HG03571 (cell line): ENCODE data around the gene C4BPB.
A peak's percentile ranks its signal among the peaks of the same experiment; 100 is the strongest.

Experiments
- ATAC-seq: cut with Tn5 transposase; IDR thresholded peaks from one replicate; pipeline ENCODE4 v1.9.1; 2021; ENCODE audit not compliant: unreplicated experiment

The C4BPB gene

GRCh38 chr1:207084232-207084631 lies 4.4 kb upstream of the C4BPB start:
- ATAC-seq, result no peak

GRCh38 chr1:207084701-207085180 lies 3.9 kb upstream of the C4BPB start:
- ATAC-seq, result peak; percentile 55

- no peak for ATAC-seq
Measured at GRCh38 chr1:207085887-207086286, 2.8 kb upstream of the C4BPB start.

GRCh38 chr1:207088161-207088560 lies 499 bp upstream of the C4BPB start:
- ATAC-seq, result no peak

GRCh38 chr1:207089627-207090355 lies 1.1 kb downstream of the C4BPB start:
- ATAC-seq, result no peak

- no peak for ATAC-seq
Measured at GRCh38 chr1:207091200-207091908, 2.7 kb downstream of the C4BPB start.

- no peak for ATAC-seq
Measured at GRCh38 chr1:207093944-207094343, 5.3 kb downstream of the C4BPB start.

- peak; percentile 62 for ATAC-seq
Measured at GRCh38 chr1:207097871-207098324, 9.2 kb downstream of the C4BPB start.

- no peak for ATAC-seq
Measured at GRCh38 chr1:207101720-207102119, 13.1 kb downstream of the C4BPB start.

- ATAC-seq, result no peak
Measured at GRCh38 chr1:207102146-207102545, 13.5 kb downstream of the C4BPB start.

GRCh38 chr1:207102659-207103058 lies 14.0 kb downstream of the C4BPB start:
- ATAC-seq, result no peak

- no peak for ATAC-seq
Measured at GRCh38 chr1:207103892-207104373, 15.3 kb downstream of the C4BPB start, which contains the start of gene C4BPA. Gene C4BPA (plus strand): TSS chr1:207104233. CDS start chr1:207113026, 8,793 bp downstream.

GRCh38 chr1:207109004-207109403 lies 20.3 kb downstream of the C4BPB start:
- ATAC-seq, result no peak

- ATAC-seq, result no peak
Measured at GRCh38 chr1:207112616-207113296, 24.1 kb downstream of the C4BPB start.

GRCh38 chr1:207115269-207115668 lies 26.6 kb downstream of the C4BPB start:
- ATAC-seq, result no peak

- ATAC-seq, result no peak
Measured at GRCh38 chr1:207124389-207124788, 35.7 kb downstream of the C4BPB start.

- no peak for ATAC-seq
Measured at GRCh38 chr1:207128336-207128921, 39.8 kb downstream of the C4BPB start.

- ATAC-seq, result no peak
Measured at GRCh38 chr1:207129053-207129452, 40.4 kb downstream of the C4BPB start.

GRCh38 chr1:207130252-207131036 lies 41.8 kb downstream of the C4BPB start:
- ATAC-seq, result no peak

- no peak for ATAC-seq
Measured at GRCh38 chr1:207131163-207131562, 42.5 kb downstream of the C4BPB start.
